ENCODE measurements around the gene CYBC1. TPM values are rescaled to one million over a fixed set of nuclear protein-coding genes. Genes with fewer than 3 reads are reported as not detected.

CYBC1 gene
- total RNA-seq: 31.6 TPM

DNA sequence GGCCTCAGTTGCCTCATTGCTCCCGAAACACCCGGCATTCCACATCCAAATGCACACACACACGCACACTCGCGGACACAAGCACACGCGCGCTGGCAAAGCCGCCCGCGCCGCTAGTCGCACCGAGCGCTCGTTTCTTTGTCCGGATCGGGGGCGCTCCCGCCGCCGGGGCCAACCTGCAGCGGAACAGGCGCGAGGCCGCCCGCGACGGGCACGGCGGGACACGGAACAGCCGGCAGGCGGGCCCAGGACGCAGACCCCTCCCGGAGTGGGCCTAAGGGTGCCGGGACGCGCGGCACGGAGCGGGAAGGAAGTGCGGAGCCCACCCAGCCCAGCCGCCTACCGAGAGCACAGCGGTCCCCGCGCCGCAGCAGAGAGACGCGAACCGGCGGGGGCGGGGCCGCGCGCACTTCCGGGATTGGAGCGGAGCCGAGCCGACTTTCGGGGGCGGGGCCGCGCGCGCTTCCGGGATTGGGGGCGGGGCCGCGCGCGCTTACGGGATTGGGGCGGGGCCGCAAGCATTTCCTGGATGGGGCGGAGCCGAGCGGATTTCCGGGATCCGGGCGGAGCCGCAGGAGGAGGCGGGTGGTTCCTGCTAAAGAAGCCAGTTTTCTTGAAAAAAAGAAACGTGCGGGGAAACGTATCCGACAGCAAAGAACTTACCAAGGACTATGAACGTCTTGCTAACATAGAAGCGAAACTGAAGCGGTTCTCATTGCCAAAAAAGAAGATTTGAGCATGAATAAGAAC, at the start of gene CYBC1:
TSS of gene CYBC1 (minus strand) at position 396 of the 750 bp plus-strand sequence. CDS start 1,498 bp downstream, outside the sequence.

DNA sequence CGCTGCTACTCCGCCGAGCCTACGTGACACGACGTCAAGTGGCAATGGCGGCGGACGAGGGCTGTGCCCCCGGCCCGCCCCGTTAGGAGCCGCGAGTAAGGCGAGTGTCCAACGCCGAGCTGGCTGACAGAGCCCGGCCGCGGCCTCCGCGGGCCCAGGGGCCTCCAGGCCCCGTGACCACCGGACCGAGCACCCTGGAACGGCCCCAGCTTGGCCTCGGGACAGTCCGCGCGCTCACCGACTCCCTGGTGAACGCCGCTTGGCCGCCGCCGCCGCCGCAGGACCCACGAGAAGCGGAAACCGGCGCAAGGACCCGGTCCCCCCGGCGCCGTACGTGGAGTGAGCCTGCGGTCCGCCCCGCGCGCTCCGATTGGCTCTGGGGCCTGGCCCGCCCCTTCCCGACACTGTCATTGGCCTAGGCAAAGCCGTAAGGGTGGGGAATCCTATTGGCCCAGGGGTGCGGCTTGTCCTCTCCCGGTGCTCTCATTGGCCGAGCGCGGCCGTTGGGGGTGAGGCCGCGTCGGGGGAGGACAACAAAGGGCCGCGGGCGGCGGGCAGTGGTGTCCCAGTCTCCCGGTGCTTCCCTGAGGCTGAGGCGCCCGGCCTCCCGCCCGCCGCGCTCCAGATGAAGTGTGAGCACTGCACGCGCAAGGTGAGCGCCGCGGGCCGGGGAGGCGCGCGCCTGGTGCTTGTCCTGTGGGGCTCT, 7.8 kb upstream of the CYBC1 start, which contains the start of gene NARF:
TSS of gene NARF (plus strand) at position 563 of the 706 bp plus-strand sequence. CDS start at position 626, 63 bp downstream.

DNA sequence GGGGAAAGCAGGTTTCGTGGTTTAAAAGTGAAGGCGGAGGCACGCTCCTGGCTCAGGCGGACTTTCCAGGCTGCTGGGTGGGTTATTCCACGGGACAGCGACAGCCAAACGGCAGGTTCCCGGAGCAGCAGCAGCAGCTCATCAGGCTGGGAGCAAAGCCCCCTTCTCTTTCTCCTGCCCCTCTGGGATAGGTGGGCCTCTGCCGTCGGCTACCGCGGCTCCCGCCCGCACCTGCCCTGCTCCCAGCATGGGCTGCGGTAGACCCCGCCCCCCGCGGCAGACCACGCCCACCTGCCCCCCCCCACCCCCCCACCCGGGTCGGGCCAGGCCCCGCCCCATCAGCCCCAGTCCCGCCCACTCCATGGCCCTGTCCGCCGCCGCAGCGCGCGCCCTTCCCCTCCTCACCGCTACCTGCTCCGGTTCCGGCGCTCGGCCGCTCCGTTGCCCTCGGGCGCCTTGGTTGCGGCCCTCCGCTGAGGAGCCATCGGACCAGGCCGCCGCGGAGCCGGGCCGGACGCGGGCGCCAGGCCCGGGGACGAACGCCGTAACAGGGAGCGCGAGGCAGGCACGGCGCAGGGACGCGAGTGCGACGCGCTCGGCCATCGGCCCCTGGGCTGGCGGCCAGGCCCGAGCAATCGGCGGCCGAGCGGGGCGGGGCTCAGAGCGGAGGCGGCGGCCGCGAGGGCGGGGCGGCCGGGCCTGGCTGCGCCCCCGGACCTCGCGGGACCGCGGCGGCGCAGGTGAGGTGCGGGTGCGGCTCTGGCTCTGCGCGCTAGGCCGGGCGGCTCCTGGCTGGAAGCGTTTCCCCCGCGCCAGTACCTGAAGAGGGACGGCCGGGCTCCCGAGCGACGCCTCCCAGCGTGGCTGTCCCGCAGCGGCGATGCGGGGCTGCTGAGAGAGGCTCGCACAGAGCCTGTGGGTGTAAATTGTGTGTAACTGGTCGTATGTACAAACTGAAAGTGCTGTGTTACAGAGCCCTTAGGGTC, 32.3 kb downstream of the CYBC1 start, which contains the start of the genes HEXD and OGFOD3:
TSS of gene HEXD (plus strand) at position 347 of the 986 bp plus-strand sequence. CDS start 1,453 bp downstream, outside the sequence.
TSS of gene OGFOD3 (minus strand) at position 586 of the 986 bp plus-strand sequence. CDS start at position 485, 101 bp downstream.

Small RNAs within 50 kb of the gene (small RNA-seq; reads per million reads assigned to genes)
- gene RF00019: not detected

Other genes starting within 250 kb of the CYBC1 start
- 28.4 TPM for gene CCDC57, start 237.9 kb downstream of the CYBC1 start, total RNA-seq
- 6.5 TPM for gene SLC16A3, start 221.7 kb downstream of the CYBC1 start, total RNA-seq
- gene CSNK1D, start 177.1 kb downstream of the CYBC1 start, total RNA-seq: 48.7 TPM
- gene CD7, start 133.1 kb downstream of the CYBC1 start, total RNA-seq: not detected
- 5.8 TPM for gene SECTM1, start 117.0 kb downstream of the CYBC1 start, total RNA-seq
- gene TEX19, start 91.5 kb downstream of the CYBC1 start, total RNA-seq: not detected
- gene UTS2R, start 79.0 kb downstream of the CYBC1 start, total RNA-seq: not detected
- 20.1 TPM for gene HEXD, start 32.4 kb downstream of the CYBC1 start, total RNA-seq
- gene OGFOD3, start 32.2 kb downstream of the CYBC1 start, total RNA-seq: 20.3 TPM
- gene NARF, start 8.0 kb upstream of the CYBC1 start, total RNA-seq: 44.1 TPM
- 48.2 TPM for gene FOXK2, start 69.0 kb upstream of the CYBC1 start, total RNA-seq
- gene WDR45B, start 197.7 kb upstream of the CYBC1 start, total RNA-seq: 69.2 TPM
- gene RAB40B, start 247.9 kb upstream of the CYBC1 start, total RNA-seq: 15.2 TPM